Stromal cell of bone marrow (primary cell): ENCODE data around the gene STX12.
A peak's percentile ranks its signal among the peaks of the same experiment; 100 is the strongest.
"Not testable (repeated sequence)": the region's sequence is repeated elsewhere in the genome, so short reads cannot be mapped to it uniquely, and the experiment has no call there.

Experiments used
- DNase-seq: peaks from one replicate; pipeline ENCODE4 v3.0.0-alpha.2; 2012; ENCODE audit warnings: low read depth

STX12 gene

DNA sequence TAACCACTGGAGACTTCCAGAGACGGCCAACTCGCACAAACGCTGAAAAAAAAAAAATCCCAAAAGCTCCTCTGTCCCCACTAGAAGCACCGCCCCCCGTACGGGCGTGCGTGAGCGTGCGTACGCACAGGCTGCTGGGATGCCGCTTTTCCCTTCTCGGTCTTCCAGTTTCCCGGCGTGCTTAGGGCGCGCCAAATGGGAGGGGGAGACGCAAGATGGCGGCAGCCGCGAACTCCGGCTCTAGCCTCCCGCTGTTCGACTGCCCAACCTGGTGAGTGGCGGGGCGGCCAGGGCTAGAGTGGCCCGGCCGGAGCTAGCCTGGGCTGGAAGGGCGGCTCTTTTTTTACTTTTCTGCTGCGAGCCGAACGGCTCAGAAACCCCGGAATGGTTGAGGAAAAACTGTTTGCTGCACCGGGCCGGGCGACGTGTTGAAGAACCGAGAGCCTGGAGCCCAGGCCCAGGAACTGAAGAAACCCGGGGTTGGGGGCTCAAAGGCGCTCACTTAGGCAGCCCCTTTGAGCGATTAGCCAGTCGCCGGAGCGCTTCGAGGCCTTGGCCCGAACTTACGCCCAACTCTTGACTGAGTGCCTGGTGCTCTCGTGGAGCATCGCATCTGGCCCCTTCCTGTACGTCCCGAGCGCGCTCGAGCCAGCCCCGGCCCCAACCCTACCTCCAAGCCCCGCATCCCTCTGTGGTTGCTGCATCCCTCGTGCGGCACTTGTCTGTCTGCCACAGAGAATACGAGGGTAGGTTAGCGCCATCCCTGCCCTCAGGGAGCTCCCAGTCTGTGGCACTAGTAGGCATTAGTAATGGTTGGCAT, 57.8 kb downstream of the STX12 start, which contains the start of gene PPP1R8:
PPP1R8 (plus strand) TSS at position 162 of the 820 bp plus-strand sequence; CDS start at position 216, 54 bp downstream.
- DNase-seq: peak; percentile 96

DNA sequence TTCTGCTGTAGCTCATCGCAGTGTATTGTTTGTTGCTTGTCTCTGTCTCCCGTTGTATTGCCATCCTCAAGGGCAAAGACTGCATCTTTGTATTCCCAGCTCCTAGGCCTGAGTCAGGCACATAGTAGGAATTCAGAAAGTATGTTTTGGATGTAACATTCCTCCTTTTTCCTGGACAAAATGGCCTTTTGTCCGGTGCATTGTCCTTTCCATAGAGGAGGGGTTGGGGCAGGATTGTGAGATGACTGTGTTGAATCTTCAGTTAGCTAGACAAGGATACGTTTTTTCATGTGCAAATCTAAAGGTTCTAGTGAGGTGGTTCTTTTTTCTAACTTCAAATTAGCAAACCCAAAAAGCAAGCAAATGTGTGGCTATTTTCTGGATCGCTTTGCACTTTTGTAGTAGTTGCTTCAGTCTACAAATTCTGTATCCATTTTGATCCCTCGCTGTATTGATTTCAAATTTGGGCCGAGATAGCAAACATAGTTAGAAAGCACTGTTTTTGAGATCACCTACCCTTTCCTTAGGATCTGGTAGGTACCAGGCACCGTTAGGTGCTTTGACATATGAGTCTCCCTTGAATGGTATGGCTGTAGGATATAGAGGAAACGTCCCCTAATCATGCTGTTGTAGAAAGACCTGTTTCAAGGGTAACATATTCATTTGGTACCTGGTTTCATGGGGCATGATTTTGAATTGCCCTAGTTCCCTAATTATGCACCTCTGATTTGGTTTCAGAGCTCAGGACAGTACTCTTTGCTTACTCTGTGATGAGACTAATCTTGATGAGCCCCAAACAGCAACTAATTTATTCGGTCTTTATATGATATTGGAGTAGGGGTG, 58.8 kb downstream of the STX12 start:
- DNase-seq: no peak

DNA sequence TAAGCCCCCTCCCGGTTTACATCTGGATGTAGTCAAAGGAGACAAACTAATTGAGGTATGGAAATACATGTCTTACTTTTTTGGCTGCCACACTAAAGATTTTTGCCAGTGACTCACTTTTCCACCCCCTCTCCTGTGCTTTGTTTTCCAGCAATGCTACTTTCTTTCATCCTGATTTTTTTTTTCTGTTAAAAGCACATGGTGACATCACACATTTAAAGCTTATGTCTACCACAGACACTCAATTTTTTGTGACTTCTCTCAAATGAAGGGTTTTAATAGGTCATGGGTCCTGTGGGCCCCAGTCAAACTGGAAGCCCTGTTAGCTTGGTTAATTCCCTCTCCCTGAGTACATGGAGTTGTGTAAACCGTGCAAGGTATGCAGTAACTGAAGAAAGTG, 59.7 kb downstream of the STX12 start:
- no peak for DNase-seq

DNA sequence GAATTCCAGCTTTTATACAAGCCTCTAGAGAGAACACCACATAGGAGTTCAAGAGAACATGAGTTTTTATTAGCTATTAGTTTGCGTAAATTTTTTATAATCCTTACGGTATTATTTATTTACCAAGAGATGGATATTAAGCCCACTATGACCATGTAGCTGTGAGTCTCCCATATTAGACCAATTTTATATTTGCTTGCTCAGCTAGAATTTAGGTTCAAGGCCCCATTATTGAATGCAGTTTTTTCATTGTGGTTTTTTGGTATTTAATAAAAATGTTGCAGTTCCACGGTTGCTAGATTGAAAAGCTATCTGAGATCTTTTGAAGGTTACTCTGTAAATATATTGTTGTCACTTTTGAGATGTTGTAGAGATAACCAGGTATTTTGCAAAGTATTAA, 60.5 kb downstream of the STX12 start:
- DNase-seq: no peak

DNA sequence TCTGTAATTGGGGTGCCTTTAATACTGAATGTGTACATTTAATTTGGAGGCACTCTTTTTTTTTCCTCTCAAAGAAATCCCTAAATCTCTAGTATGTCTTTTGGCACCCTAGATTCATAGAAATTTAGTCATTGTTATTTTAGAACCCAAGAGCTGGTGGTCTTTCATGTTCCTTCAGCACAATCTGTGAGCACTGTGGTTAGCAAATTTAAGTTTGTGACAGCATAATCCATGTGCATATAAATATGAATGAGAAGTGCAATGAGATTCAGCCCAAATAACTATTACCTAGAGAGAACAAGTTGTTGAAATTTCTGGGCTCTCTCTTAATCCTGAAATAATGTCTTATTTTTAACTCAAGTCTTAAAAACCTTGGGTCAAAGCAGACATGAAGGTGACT, 62.0 kb downstream of the STX12 start:
- DNase-seq: no peak

DNA sequence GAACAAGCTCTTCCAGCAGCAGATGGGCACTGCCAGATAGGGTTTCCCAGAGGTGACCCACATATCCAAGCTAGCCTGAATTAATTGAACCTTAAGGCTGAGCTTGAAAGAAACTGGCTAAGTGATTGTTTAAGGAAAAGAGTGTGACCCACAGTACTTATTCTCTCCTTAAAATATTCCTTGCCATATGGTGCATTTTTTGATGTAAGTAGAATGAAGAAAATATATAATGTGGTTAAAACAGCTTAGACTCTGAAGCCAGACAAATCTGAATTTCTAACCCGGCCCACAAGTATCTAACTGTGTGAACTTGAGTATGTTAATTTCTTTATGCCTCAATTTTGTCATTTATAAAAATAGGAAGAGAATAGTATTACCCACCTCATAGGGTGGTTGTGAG, 62.5 kb downstream of the STX12 start:
- no peak for DNase-seq

DNA sequence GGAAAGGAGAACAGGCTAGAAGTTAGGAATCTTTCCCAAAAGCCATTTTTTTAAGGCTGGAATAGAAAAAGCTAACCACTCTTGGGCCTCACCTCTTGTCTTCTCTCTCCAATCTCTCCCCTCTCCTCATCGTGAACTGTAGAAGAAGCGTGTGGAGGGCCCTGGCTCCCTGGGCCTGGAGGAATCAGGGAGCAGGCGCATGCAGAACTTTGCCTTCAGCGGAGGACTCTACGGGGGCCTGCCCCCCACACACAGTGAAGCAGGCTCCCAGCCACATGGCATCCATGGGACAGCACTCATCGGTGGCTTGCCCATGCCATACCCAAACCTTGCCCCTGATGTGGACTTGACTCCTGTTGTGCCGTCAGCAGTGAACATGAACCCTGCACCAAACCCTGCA, 76.9 kb downstream of the STX12 start:
- DNase-seq: no peak

DNA sequence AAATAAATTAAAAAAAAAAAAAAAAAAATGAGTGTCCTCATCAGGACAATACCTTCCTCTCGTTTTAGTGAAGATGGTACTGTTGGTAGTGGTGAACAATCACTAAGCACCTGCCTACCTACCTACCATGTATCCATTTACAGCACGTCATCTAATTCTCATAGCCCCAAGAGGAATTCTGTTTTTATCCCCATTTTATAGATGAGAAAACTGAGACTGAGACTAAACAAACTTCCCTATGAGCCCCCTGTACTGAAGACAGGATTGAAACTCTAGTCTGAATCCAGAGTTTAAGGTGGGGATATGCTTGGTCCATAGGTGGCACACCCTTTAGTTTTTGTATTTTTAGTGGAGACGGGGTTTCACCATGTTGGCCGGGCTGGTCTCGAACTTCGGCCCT, 82.1 kb downstream of the STX12 start:
- no peak for DNase-seq

DNA sequence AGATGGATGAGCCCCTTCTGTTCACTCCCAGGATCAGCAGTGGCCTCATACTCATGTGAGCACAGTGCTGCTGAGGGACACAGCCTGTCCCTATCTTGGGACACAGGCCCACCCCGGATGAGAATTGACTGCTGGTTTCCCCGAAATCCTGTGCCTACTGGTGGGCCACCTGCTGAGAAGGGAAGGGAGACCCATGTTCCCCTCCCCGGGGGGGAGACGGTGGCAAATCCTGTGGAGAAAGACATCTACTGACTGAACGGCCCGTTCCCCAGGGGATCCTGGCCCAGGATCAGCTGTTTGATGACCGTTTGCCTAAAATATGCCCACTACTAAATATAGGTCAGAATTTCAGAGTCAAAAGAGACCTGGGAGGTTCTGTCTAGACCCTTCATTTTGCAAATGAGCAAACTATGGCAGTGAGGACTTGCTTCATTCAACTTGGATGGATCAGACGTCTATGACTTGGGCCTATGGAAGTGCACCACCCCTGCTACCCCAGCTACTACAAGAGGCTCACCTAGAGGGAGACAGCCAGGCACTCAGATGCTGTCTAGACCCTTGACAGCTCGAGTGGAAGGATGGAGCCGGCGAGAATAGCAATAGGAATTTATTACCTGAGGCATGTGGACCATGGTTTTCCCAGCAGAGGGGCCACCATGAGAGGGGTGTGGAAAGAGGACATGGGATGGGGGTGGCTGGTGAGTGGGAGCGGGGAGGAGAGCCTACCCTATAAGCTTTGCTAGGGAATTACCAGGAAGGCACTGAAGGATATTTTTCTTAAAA, 83.7 kb downstream of the STX12 start:
- no peak for DNase-seq

DNA sequence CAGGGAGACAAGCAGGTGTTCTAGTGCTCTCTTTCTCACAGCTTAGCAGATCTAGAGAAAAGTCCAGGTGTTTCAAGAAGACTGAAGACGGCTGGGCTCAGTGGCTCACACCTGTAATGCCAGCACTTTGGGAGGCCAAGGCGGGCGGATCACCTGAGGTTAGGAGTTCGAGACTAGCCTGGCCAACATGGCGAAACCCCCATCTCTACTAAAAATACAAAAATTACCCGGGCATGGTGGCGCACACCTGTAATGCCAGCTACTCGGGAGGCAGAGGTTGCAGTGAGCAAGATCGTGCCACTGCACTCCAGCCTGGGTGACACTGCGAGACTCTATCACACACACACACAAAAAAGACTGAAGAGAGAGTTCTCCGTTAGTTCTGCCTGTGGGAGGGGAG, 84.5 kb downstream of the STX12 start:
- not testable (repeated sequence) for DNase-seq

DNA sequence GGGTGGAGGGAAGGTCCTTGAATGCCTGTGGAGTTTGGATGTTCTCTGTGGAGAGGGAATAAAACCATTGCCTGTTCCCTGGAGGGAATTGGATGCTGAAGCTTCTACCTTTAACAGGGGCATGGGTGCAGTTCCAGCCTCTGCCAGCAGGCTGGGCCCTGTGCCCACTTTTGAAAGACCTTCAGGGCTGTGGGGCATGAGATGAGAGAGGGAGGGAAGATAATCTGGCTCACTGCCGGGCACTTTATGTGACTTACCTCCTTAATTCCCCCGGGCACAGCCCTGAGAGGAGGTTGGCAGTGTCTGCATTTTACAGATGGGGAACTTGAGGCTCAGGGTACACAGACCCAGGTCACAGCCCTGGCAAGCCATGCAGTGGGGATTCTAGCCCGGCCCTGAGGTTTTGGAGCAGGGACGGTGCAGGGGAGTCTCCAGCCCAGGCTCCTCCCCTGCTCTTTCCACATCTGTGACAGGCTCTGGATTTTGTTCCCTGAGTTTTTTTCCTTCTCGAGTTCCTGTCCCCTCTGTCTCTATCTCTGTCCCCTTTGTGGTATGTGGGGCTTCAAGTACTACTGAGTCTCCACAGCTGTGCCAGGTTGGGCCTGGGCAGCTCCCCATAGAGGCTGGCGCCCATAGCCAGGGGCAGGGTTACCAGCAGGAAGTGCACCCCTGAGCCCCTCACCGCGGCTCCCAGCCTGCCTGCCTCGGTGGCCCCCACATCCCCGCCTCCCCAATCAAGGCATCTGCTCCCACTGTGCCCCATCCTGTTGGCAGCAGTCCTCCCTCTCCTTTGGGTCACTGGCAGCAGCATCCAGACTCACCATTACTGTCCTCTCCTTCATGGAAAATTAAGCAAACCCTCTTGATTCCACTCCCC, 85.3 kb downstream of the STX12 start:
- peak; percentile 69 for DNase-seq

DNA sequence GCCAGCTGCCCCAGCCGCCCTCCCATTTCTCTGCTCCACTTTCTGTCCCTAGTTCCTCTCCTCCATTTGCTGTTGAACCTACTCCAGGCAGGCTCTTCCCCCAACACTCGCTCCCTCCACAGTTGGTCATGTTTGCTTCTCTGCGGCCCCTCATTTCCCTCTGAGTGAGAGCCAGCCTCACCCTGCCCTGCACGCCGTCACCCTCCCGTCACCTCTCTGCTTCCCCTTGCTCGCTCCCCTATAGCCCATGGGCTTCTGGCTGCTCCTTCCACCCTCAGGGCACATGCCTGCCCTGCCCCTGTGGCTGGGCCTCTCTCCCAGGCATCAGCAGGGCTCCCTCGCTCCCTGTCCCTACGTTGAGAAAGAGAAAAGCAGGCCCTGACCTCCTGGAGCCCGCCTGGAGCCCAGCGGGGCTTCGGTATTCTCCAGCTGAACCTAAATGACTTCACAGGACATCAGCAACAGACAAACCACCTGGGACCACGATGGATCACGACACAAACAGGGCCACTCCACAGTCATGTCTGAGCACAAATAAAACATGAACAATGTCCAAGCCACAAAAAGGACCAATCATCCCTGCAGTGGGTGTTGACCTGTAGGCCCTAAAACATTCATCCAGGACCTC, 86.0 kb downstream of the STX12 start:
- DNase-seq: no peak

DNA sequence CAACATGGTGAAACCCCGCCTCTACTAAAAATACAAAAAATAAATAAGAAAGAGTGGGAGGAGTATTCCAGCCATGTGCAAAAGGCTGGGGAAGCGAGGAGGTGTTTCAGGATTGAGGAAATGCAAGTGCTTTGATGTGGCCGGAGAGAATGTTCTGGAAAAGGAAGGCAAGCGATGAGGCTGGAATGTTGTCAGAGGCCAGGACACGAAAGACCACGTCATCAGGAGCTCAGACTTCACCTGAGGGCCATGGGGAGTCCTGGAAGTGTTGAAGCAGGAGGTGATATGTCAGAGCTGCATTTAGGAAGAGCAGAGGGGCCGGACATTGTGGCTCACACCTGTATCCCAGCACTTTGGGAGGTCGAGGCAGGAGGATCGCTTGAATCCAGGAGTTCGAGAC, 88.4 kb downstream of the STX12 start:
- DNase-seq: no peak

DNA sequence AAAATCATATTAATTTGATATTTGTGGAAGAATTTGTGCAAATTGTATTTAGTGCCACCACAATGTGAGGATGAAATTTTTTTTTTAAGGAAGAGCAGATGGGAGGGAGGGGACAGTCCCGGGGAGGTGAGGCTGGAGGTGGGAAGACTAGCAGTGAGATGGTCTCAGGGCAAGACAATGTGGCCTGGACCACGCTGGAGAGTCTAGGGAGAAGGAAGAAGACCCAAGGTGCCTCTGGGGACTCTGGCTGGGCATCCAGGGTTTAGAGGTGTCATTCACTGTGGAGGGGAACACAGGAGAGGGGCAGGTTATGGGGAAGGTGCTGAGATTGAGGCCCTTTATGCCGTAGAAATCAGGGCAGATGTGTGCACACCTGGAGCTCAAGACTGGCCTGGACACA, 89.0 kb downstream of the STX12 start:
- no peak for DNase-seq

DNA sequence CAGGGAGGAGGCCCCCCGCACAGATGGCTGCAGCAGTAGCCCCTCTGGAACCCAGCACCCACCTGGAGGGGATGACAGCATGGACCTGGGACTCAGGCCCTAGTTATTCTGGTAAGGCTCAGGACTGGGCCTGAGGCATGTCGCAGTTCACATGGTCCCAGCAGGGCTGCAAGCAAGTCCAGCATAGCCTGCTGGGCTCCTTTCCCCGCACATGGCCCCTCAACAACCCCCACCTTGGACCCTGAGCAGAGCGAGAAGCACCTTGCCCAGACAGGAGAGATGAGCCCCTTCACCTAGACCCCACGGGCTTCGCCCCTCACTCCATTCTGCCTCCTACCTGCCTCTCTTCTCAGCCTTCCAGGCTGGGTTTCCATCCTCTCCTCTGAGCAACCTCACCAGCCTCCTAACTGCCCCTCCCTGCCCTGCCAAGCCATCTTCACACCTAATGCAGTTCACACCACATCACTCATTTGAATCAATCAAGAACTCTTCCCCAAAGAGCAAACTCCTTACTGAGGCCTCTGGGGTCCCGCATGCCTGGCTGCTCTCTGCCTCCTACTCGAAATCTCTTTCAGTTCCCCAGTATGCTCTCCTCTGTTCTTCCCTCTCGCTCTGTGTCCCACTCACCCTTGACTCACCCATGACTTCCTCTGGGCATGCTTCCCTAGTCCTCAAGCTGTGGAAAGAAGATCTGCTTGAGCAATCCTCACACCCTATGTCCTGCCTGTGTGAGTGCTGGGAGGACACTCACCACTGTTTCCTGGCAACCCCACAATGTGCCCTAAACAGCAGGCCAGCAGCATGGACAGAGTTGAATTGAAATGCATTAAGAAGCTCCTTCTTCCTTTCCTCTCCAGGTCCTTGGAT, 89.9 kb downstream of the STX12 start:
- peak; percentile 100 for DNase-seq

DNA sequence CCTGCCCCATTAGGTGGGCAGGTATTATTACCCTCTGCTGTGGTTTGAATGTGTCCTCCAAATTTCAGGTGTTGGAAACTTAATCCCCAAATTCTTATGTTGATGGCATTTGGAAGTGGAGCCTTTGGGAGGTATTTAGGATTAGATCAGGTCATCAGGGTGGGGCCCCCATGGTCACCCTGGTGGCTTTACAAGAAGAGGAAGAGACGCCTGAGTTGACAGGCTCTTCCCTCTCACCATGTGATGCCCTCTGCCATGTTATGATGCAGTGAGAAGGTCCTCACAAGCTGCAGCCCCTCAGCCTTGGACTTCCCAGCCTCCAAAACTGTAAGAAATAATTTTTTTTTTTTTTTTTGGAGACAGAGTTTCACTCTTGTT, 90.5 kb downstream of the STX12 start:
- DNase-seq: no peak

DNA sequence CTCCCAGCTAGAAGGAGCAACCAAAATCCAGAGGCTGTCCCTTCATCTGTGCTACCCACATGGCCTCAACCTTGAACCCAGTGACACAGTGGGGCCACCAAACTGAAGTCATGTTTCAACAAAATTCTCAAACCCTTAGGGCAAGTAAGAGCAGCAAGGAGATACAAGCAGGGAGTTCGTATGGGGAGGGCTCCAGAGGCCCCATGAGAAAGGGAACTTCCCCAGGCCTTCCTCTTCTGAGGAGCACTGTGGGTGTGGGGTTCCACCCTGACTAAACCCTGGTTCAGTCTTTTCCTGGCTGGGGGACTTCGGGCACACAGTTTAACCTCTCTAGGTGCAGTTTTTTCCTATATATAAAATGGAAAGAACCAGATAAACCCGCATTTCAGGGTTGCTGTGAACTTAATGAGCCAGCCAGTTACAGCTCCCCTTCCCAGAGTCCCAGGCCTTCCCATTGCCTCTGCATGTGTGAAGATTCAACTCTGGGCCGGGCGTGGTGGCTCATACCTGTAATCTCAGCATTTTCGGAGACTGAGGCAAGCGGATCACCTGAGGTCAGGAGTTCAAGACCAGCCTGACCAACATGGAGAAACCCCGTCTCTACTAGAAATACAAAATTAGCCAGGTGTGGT, 91.4 kb downstream of the STX12 start:
- no peak for DNase-seq

DNA sequence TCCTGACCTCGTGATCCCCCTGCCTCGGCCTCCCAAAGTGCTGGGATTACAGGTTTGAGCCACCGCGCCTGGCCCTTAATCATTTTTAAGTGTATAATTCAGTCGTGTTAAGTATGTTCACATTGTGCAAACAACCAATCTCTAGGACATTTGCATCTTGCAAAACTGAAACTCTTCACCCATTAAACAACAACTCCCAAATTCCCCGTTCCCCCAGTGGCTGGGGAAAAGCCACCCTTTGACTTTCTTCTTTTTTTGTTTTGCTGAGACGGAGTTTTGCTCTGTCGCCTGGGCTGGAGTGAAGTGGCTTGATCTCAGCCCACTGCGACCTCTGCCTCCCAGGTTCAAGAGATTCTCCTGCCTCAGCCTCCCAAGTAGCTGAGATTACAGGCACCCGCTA, 92.8 kb downstream of the STX12 start:
- DNase-seq: no peak

DNA sequence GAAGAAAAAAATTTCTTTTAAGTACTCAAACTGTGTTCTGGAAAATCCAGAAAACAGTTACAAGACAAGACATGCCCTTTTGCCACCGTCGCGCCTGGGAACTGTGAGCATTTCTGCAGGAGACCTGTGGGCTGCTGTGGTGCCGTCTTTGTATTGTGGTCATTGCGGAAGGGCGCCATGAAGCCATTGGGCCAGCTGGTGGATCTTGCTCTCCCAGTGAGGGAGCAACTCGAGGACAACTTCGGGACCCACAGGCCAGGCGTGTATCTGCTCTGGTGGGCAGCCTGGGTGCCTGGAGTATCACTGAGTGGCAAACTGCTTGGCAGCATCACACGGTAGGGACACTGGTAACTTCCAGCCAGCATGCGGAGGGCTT, 95.5 kb downstream of the STX12 start:
- DNase-seq: no peak
